Measurements from ENCODE around the gene ULK1. TPM values are rescaled to one million over a fixed set of nuclear protein-coding genes. Genes with fewer than 3 reads are reported as not detected.

Gene ULK1
- total RNA-seq, 2 experiments from 2014 or later: 13.3 to 15.5 TPM

- peaks cover 2% of the 10 kb centered on the region for H3K27me3 Mint-ChIP-seq
- no peak for TF ChIP-seq CTCF (IDR thresholded peaks at IDR 0.05)
- intact Hi-C loops (cut with micrococcal nuclease): no loop called here
- POLR2A ChIA-PET: interaction anchor here (0.5 kb wide), 1 partner anchor 180 kb away, joined by 3 read pairs; no protein-coding TSS in a partner anchor
- H3K36me3 Mint-ChIP-seq (ENCODE audit: low read depth): no peaks in the 10 kb centered on the region
- no peak overlapping the region for H3K4me3 Mint-ChIP-seq
- DNase-seq (no peak), ATAC-seq (no peak)
- H3K9me3 Mint-ChIP-seq: no peaks in the 10 kb centered on the region
- no peak overlapping the region for H3K27ac Mint-ChIP-seq
- peaks cover 5% of the 10 kb centered on the region for H3K4me1 Mint-ChIP-seq (ENCODE audit: low read depth)
- CTCF ChIA-PET: no interaction called here
Observed at GRCh38 chr12:131862600-131862993, 31.8 kb upstream of the ULK1 start.

GRCh38 chr12:131862994-131863710 is 31.3 kb upstream of the ULK1 start:
- no peak for ATAC-seq
- Mint-ChIP-seq H3K4me1 (ENCODE audit: low read depth) (peaks cover 5% of the 10 kb centered on the region), H3K36me3 (ENCODE audit: low read depth) (no peaks in the 10 kb centered on the region), H3K4me3 (no peak overlapping the region), H3K27me3 (peaks cover 2% of the 10 kb centered on the region), H3K9me3 (no peaks in the 10 kb centered on the region), H3K27ac (no peak overlapping the region)
- intact Hi-C loops (cut with micrococcal nuclease): no loop called here
- ChIA-PET POLR2A (interaction anchor here (0.5 kb wide), 1 partner anchor 179 kb away, joined by 3 read pairs; no protein-coding TSS in a partner anchor), CTCF (no interaction called here)
- TF ChIP-seq CTCF (IDR thresholded peaks at IDR 0.05): no peak
- DNase-seq: no peak

- no peak overlapping the region for H3K27ac Mint-ChIP-seq
- H3K36me3 Mint-ChIP-seq (ENCODE audit: low read depth): no peaks in the 10 kb centered on the region
- DNase-seq (no peak), ATAC-seq (no peak)
- H3K4me3 Mint-ChIP-seq: no peak overlapping the region
- H3K4me1 Mint-ChIP-seq (ENCODE audit: low read depth): peaks cover 5% of the 10 kb centered on the region
- ChIA-PET CTCF (no interaction called here), POLR2A (no interaction called here)
- intact Hi-C loops (cut with micrococcal nuclease): no loop called here
- peaks cover 2% of the 10 kb centered on the region for H3K27me3 Mint-ChIP-seq
- H3K9me3 Mint-ChIP-seq: no peaks in the 10 kb centered on the region
- TF ChIP-seq CTCF (IDR thresholded peaks at IDR 0.05): no peak
Observed at GRCh38 chr12:131863711-131864396, 30.6 kb upstream of the ULK1 start.

GRCh38 chr12:131864469-131864868 is 30.0 kb upstream of the ULK1 start:
- CTCF ChIA-PET: no interaction called here
- ATAC-seq: no peak
- no peak for DNase-seq
- Mint-ChIP-seq H3K27ac (no peak overlapping the region), H3K27me3 (peaks cover 2% of the 10 kb centered on the region), H3K9me3 (no peaks in the 10 kb centered on the region), H3K4me1 (ENCODE audit: low read depth) (peaks cover 5% of the 10 kb centered on the region), H3K36me3 (ENCODE audit: low read depth) (no peaks in the 10 kb centered on the region), H3K4me3 (no peak overlapping the region)
- TF ChIP-seq CTCF (IDR thresholded peaks at IDR 0.05): no peak
- intact Hi-C loops (cut with micrococcal nuclease): no loop called here
- POLR2A ChIA-PET: no interaction called here

- Mint-ChIP-seq H3K4me3 (no peak overlapping the region), H3K4me1 (ENCODE audit: low read depth) (peaks cover 5% of the 10 kb centered on the region)
- no peak for ATAC-seq
Observed at GRCh38 chr12:131865180-131865875, 29.1 kb upstream of the ULK1 start.

More at GRCh38 chr12:131865180-131865875, 29.1 kb upstream of the ULK1 start:
- CTCF ChIA-PET: no interaction called here
- POLR2A ChIA-PET: no interaction called here
- Mint-ChIP-seq H3K36me3 (ENCODE audit: low read depth) (no peaks in the 10 kb centered on the region), H3K27ac (no peak overlapping the region), H3K9me3 (no peaks in the 10 kb centered on the region), H3K27me3 (peaks cover 2% of the 10 kb centered on the region)
- TF ChIP-seq CTCF (IDR thresholded peaks at IDR 0.05): no peak
- no peak for DNase-seq
- intact Hi-C loops (cut with micrococcal nuclease): no loop called here

Data from activated CD8-positive, alpha-beta T cell treated with anti-CD3 and anti-CD28 coated beads for 36 hours (primary cell).